Neural progenitor cell (in vitro differentiated cells): ENCODE measurements around the gene NCKAP1. TPM values are rescaled to one million over a fixed set of nuclear protein-coding genes. Genes with fewer than 3 reads are reported as not detected.
A peak's percentile ranks its signal among the peaks of the same experiment; 100 is the strongest.

Source experiments
- DNase-seq: peaks from one replicate; pipeline ENCODE4 v3.0.0-alpha.2; 2016; ENCODE audit warnings: low spot score
- H2AFZ ChIP-seq: fragments of 200-600 bp; sonication (generic); replicated peaks from 2 replicates; pipeline ENCODE4 v1.6.1; 2016; ENCODE audit warnings: antibody characterized with exemption
- H3F3A ChIP-seq: fragments of 200-600 bp; sonication (generic); 2 replicates; pipeline ENCODE4 v1.6.1; 2016; ENCODE audit warnings: antibody characterized with exemption, low read depth
- H3K27ac ChIP-seq: fragments of 200-600 bp; sonication (generic); 2 replicates; pipeline ENCODE4 v1.5.1; 2016; ENCODE audit warnings: mild to moderate bottlenecking
- H3K27me3 ChIP-seq: fragments of 200-600 bp; sonication (generic); 2 replicates; pipeline ENCODE4 v1.6.1; 2016; ENCODE audit warnings: mild to moderate bottlenecking, moderate library complexity
- H3K36me3 ChIP-seq: fragments of 200-600 bp; sonication (generic); 2 replicates; pipeline ENCODE4 v1.5.1; 2016
- H3K4me1 ChIP-seq: fragments of 200-600 bp; sonication (generic); 2 replicates; pipeline ENCODE4 v1.6.1; 2016; ENCODE audit warnings: mixed run types
- H3K4me2 ChIP-seq: fragments of 200-600 bp; sonication (generic); 2 replicates; pipeline ENCODE4 v1.6.1; 2016
- H3K4me3 ChIP-seq: fragments of 200-600 bp; sonication (generic); 2 replicates; pipeline ENCODE4 v1.5.1; 2016
- H3K79me2 ChIP-seq: fragments of 200-600 bp; sonication (generic); 2 replicates; pipeline ENCODE4 v1.6.1; 2016; ENCODE audit warnings: low read depth
- H3K9ac ChIP-seq: fragments of 200-600 bp; sonication (generic); 2 replicates; pipeline ENCODE4 v1.6.1; 2016
- H3K9me3 ChIP-seq: fragments of 200-600 bp; sonication (generic); 2 replicates; pipeline ENCODE4 v1.5.1; 2016; ENCODE audit warnings: low read depth
- H4K20me1 ChIP-seq: fragments of 200-600 bp; sonication (generic); 2 replicates; pipeline ENCODE4 v1.6.1; 2016; ENCODE audit warnings: low read depth
- H3K27ac Mint-ChIP-seq: 3 replicates; pipeline ENCODE4 v1.8.0; 2021; ENCODE audit warnings: mixed read lengths
- H3K27me3 Mint-ChIP-seq: 2 replicates; pipeline ENCODE4 v1.8.0; 2022; ENCODE audit warnings: low read depth, mild to moderate bottlenecking, inconsistent platforms, moderate library complexity, mixed read lengths; ENCODE audit not compliant: insufficient read depth
- H3K36me3 Mint-ChIP-seq: 3 replicates; pipeline ENCODE4 v1.8.0; 2021; ENCODE audit warnings: mixed read lengths
- H3K4me1 Mint-ChIP-seq: 3 replicates; pipeline ENCODE4 v1.8.0; 2021; ENCODE audit warnings: mixed read lengths
- H3K4me3 Mint-ChIP-seq: 3 replicates; pipeline ENCODE4 v1.8.0; 2021; ENCODE audit warnings: mild to moderate bottlenecking, moderate library complexity, mixed read lengths
- H3K9me3 Mint-ChIP-seq: 3 replicates; pipeline ENCODE4 v1.8.0; 2020; ENCODE audit warnings: mixed read lengths
- CTCF ChIP-seq: fragments of 200-600 bp; sonication (generic); IDR thresholded peaks from 2 replicates; pipeline ENCODE4 v1.5.1; 2017; ENCODE audit warnings: antibody characterized with exemption, mild to moderate bottlenecking
- EZH2 ChIP-seq: fragments of 200-600 bp; sonication (generic); IDR thresholded peaks from 2 replicates; pipeline ENCODE4 v1.6.1; 2017; ENCODE audit warnings: antibody characterized with exemption, mild to moderate bottlenecking, moderate library complexity
- EZH2phosphoT487 ChIP-seq: fragments of 200-600 bp; sonication (generic); IDR thresholded peaks from 2 replicates; pipeline ENCODE4 v1.6.1; 2017; ENCODE audit warnings: antibody characterized with exemption
- total RNA-seq: library from RNA; depleted of rRNA; stranded (reverse); fragments of >200 nt; gene quantifications from 2 replicates; pipeline ENCODE4 v1.2.3, GENCODE V29; 2015; ENCODE audit warnings: low replicate concordance

NCKAP1 gene
- total RNA-seq, 1 donor from 2014 or later = 164 TPM

GRCh38 chr2:182912518-182912915, 125.7 kb downstream of the NCKAP1 start:
- H3K36me3 ChIP-seq = no peaks in the 10 kb centered on the region

GRCh38 chr2:182911813-182912517, 126.3 kb downstream of the NCKAP1 start:
- H3K9me3 ChIP-seq = no peaks in the 10 kb centered on the region
- peaks cover 11% of the 10 kb centered on the region for H3F3A ChIP-seq
- no peaks in the 10 kb centered on the region for H3K27me3 ChIP-seq
- peaks cover 54% of the 10 kb centered on the region for H3K36me3 Mint-ChIP-seq
- H3K4me3 ChIP-seq = no peak overlapping the region
- H2AFZ ChIP-seq = no peak overlapping the region
- no peak overlapping the region for H3K9ac ChIP-seq
- H3K4me1 ChIP-seq = peaks cover 9% of the 10 kb centered on the region
- peak overlapping the region; percentile 67 for H3K27ac Mint-ChIP-seq
- no peak overlapping the region for H3K27ac ChIP-seq
- H3K9me3 Mint-ChIP-seq = peaks cover 12% of the 10 kb centered on the region
- H3K4me1 Mint-ChIP-seq = peaks cover 57% of the 10 kb centered on the region
- H3K79me2 ChIP-seq = no peaks in the 10 kb centered on the region
- no peak overlapping the region for H3K4me2 ChIP-seq
- no peak overlapping the region for H3K4me3 Mint-ChIP-seq
- no peaks in the 10 kb centered on the region for H3K36me3 ChIP-seq
- no peaks in the 10 kb centered on the region for H3K27me3 Mint-ChIP-seq
- TF ChIP-seq EZH2phosphoT487 = no peak
- TF ChIP-seq CTCF = no peak
- TF ChIP-seq EZH2 = no peak
- no peak for DNase-seq
- no peaks in the 10 kb centered on the region for H4K20me1 ChIP-seq

More at GRCh38 chr2:182912518-182912915, 125.7 kb downstream of the NCKAP1 start:
- Mint-ChIP-seq H3K9me3 (peaks cover 10% of the 10 kb centered on the region), H3K27me3 (no peaks in the 10 kb centered on the region), H3K27ac (no peak overlapping the region), H3K4me3 (no peak overlapping the region), H3K36me3 (peaks cover 57% of the 10 kb centered on the region), H3K4me1 (peaks cover 51% of the 10 kb centered on the region)
- Histone ChIP-seq H3K4me2 (no peak overlapping the region), H4K20me1 (no peaks in the 10 kb centered on the region), H3K9ac (no peak overlapping the region), H3F3A (peaks cover 5% of the 10 kb centered on the region), H3K27me3 (no peaks in the 10 kb centered on the region), H2AFZ (no peak overlapping the region), H3K4me3 (no peak overlapping the region), H3K27ac (no peak overlapping the region), H3K4me1 (peaks cover 3% of the 10 kb centered on the region), H3K79me2 (no peaks in the 10 kb centered on the region), H3K9me3 (no peaks in the 10 kb centered on the region)
- no peak for TF ChIP-seq EZH2
- no peak for TF ChIP-seq CTCF
- TF ChIP-seq EZH2phosphoT487 = no peak
- no peak for DNase-seq

GRCh38 chr2:182910965-182911364, 127.3 kb downstream of the NCKAP1 start:
- Histone ChIP-seq H3K4me2 (no peak overlapping the region), H3K79me2 (no peaks in the 10 kb centered on the region), H3K27me3 (no peaks in the 10 kb centered on the region), H3K27ac (no peak overlapping the region), H4K20me1 (no peaks in the 10 kb centered on the region), H3K9me3 (no peaks in the 10 kb centered on the region), H3K36me3 (no peaks in the 10 kb centered on the region), H3F3A (peaks cover 18% of the 10 kb centered on the region), H2AFZ (no peak overlapping the region), H3K4me1 (peaks cover 16% of the 10 kb centered on the region), H3K9ac (no peak overlapping the region), H3K4me3 (no peak overlapping the region)
- H3K9me3 Mint-ChIP-seq = peaks cover 12% of the 10 kb centered on the region
- no peaks in the 10 kb centered on the region for H3K27me3 Mint-ChIP-seq
- peaks cover 61% of the 10 kb centered on the region for H3K4me1 Mint-ChIP-seq
- TF ChIP-seq CTCF (no peak), EZH2phosphoT487 (no peak), EZH2 (no peak)
- H3K4me3 Mint-ChIP-seq = peak overlapping the region; percentile 35
- no peak for DNase-seq
- H3K36me3 Mint-ChIP-seq = peaks cover 47% of the 10 kb centered on the region
- H3K27ac Mint-ChIP-seq = peak overlapping the region; percentile 72
